ENCODE measurements around the gene CD79B. TPM values are rescaled to one million over a fixed set of nuclear protein-coding genes. Genes with fewer than 3 reads are reported as not detected.

The CD79B gene
- total and polyA plus RNA-seq, 5 experiments from 2014 or later: 14.5 to 42.8 (median 21.9) TPM

- peaks cover 6 to 45% (median 10%) of the 10 kb centered on the region in 4 donors for H3K4me1 Mint-ChIP-seq
- H3K36me3 Mint-ChIP-seq: no peaks in the 10 kb centered on the region
- H3K27me3 Mint-ChIP-seq: peaks cover 0 to 1% (median 0%) of the 10 kb centered on the region in 5 donors
- DNase-seq (no peak), ATAC-seq (no peak)
- peak overlapping the region in 3 of 10 donors; percentile 0 to 43 (median 28) for H3K27ac Mint-ChIP-seq
- no peaks in the 10 kb centered on the region for H3K9me3 Mint-ChIP-seq
- no peak overlapping the region for H3K4me3 Mint-ChIP-seq
- POLR2A ChIA-PET: no interaction called here
Observed at GRCh38 chr17:63939401-63939800, 7.3 kb upstream of the CD79B start.

GRCh38 chr17:63937920-63938319 is 5.8 kb upstream of the CD79B start:
- Mint-ChIP-seq H3K4me3 (no peak overlapping the region), H3K4me1 (peaks cover 10 to 53% (median 11%) of the 10 kb centered on the region in 4 donors), H3K27me3 (no peaks in the 10 kb centered on the region), H3K36me3 (no peaks in the 10 kb centered on the region), H3K27ac (peak overlapping the region in 1 of 10 donors; percentile 66), H3K9me3 (no peaks in the 10 kb centered on the region)
- DNase-seq (no peak), ATAC-seq (no peak)
- POLR2A ChIA-PET: interaction anchor here (0.7 kb wide), 1 partner anchor 13 kb away, joined by 5 read pairs; no protein-coding TSS in a partner anchor

GRCh38 chr17:63937319-63937718 is 5.2 kb upstream of the CD79B start:
- Mint-ChIP-seq H3K4me3 (no peak overlapping the region), H3K27ac (peak overlapping the region in 1 of 10 donors; percentile 66), H3K36me3 (no peaks in the 10 kb centered on the region)

GRCh38 chr17:63934183-63935112 is 2.3 kb upstream of the CD79B start:
- Mint-ChIP-seq H3K9me3 (no peaks in the 10 kb centered on the region), H3K4me3 (peak overlapping the region in 2 of 10 donors; percentile 41 to 45), H3K4me1 (peaks cover 19 to 71% (median 33%) of the 10 kb centered on the region in 4 donors), H3K27me3 (no peaks in the 10 kb centered on the region), H3K36me3 (no peaks in the 10 kb centered on the region), H3K27ac (peak overlapping the region in 3 of 10 donors; percentile 22 to 51 (median 32))
- DNase-seq (no peak), ATAC-seq (no peak)
- POLR2A ChIA-PET: interaction anchor here (1.0 to 6.2 kb wide), 3 partner anchors 12 to 59 kb away, joined by 4 to 47 read pairs (median 5); no protein-coding TSS in a partner anchor

More at GRCh38 chr17:63937319-63937718, 5.2 kb upstream of the CD79B start:
- peaks cover 12 to 57% (median 13%) of the 10 kb centered on the region in 4 donors for H3K4me1 Mint-ChIP-seq
- H3K27me3 Mint-ChIP-seq: no peaks in the 10 kb centered on the region
- ATAC-seq: no peak
- H3K9me3 Mint-ChIP-seq: no peaks in the 10 kb centered on the region
- DNase-seq: no peak
- POLR2A ChIA-PET: interaction anchor here (1.0 kb wide), 1 partner anchor 8 kb away, joined by 3 read pairs; no protein-coding TSS in a partner anchor

- H3K27ac Mint-ChIP-seq: peak overlapping the region in 4 of 10 donors; percentile 22 to 92 (median 32)
- H3K27me3 Mint-ChIP-seq: no peaks in the 10 kb centered on the region
- H3K4me3 Mint-ChIP-seq: peak overlapping the region in 2 of 10 donors; percentile 92 to 93
- peaks cover 19 to 66% (median 30%) of the 10 kb centered on the region in 4 donors for H3K4me1 Mint-ChIP-seq
- no peak for DNase-seq
- POLR2A ChIA-PET: interaction anchor here (1.0 to 6.2 kb wide), 6 partner anchors 10 to 212 kb away, joined by 3 to 47 read pairs (median 4); no protein-coding TSS in a partner anchor
- ATAC-seq: no peak
- H3K36me3 Mint-ChIP-seq: peaks cover 0 to 3% (median 0%) of the 10 kb centered on the region in 3 donors
- no peaks in the 10 kb centered on the region for H3K9me3 Mint-ChIP-seq
Observed at GRCh38 chr17:63933598-63933997, 1.5 kb upstream of the CD79B start.

GRCh38 chr17:63932721-63933120 is 590 bp upstream of the CD79B start:
- ATAC-seq (no peak), DNase-seq (no peak)
- Mint-ChIP-seq H3K36me3 (peaks cover 0 to 3% (median 0%) of the 10 kb centered on the region in 3 donors), H3K9me3 (no peaks in the 10 kb centered on the region), H3K27ac (peak overlapping the region in 9 of 10 donors; percentile 69 to 94 (median 92)), H3K4me1 (peaks cover 15 to 62% (median 29%) of the 10 kb centered on the region in 4 donors), H3K4me3 (peak overlapping the region; percentile 87 to 94 (median 93)), H3K27me3 (no peaks in the 10 kb centered on the region)
- POLR2A ChIA-PET: interaction anchor here (0.6 to 6.2 kb wide), 12 partner anchors 11 to 213 kb away, joined by 3 to 47 read pairs (median 3); partner anchors contain the start of gene ICAM2

GRCh38 chr17:63930951-63931575 is 1.1 kb downstream of the CD79B start:
- peaks cover 15 to 56% (median 29%) of the 10 kb centered on the region in 4 donors for H3K4me1 Mint-ChIP-seq
- DNase-seq (peak in 9 of 10 donors; percentile 28 to 79 (median 51)), ATAC-seq (peak; percentile 76 to 78)
- peaks cover 0 to 3% (median 0%) of the 10 kb centered on the region in 3 donors for H3K36me3 Mint-ChIP-seq
- H3K27ac Mint-ChIP-seq: peak overlapping the region; percentile 53 to 94 (median 92)
- POLR2A ChIA-PET: interaction anchor here (0.6 to 6.2 kb wide), 10 partner anchors 11 to 576 kb away, joined by 3 to 47 read pairs (median 4); partner anchors contain the start of genes CEP95 and ICAM2
- peak overlapping the region; percentile 87 to 94 (median 93) for H3K4me3 Mint-ChIP-seq
- H3K27me3 Mint-ChIP-seq: no peaks in the 10 kb centered on the region
- no peaks in the 10 kb centered on the region for H3K9me3 Mint-ChIP-seq

GRCh38 chr17:63929860-63930766 is 2.0 kb downstream of the CD79B start:
- POLR2A ChIA-PET: interaction anchor here (1.3 to 6.2 kb wide), 2 partner anchors 16 to 104 kb away, joined by 3 to 47 read pairs; no protein-coding TSS in a partner anchor
- Mint-ChIP-seq H3K4me1 (peaks cover 15 to 56% (median 29%) of the 10 kb centered on the region in 4 donors), H3K9me3 (no peaks in the 10 kb centered on the region), H3K27me3 (no peaks in the 10 kb centered on the region), H3K36me3 (peaks cover 0 to 3% (median 0%) of the 10 kb centered on the region in 3 donors), H3K4me3 (peak overlapping the region in 8 of 10 donors; percentile 87 to 94 (median 93)), H3K27ac (peak overlapping the region in 7 of 10 donors; percentile 18 to 92 (median 90))
- DNase-seq (no peak), ATAC-seq (no peak)

- ATAC-seq (no peak), DNase-seq (no peak)
- Mint-ChIP-seq H3K4me3 (peak overlapping the region in 4 of 10 donors; percentile 38 to 76 (median 60)), H3K27ac (peak overlapping the region in 2 of 10 donors; percentile 71 to 85), H3K4me1 (peaks cover 15 to 58% (median 29%) of the 10 kb centered on the region in 4 donors), H3K27me3 (no peaks in the 10 kb centered on the region), H3K36me3 (peaks cover 0 to 3% (median 0%) of the 10 kb centered on the region in 3 donors), H3K9me3 (no peaks in the 10 kb centered on the region)
- POLR2A ChIA-PET: interaction anchor here (6.2 kb wide), 1 partner anchor 17 kb away, joined by 47 read pairs; no protein-coding TSS in a partner anchor
Observed at GRCh38 chr17:63928966-63929695, 3.0 kb downstream of the CD79B start.

- Mint-ChIP-seq H3K36me3 (peaks cover 0 to 3% (median 0%) of the 10 kb centered on the region in 3 donors), H3K27ac (peak overlapping the region in 4 of 10 donors; percentile 8 to 72 (median 28)), H3K27me3 (no peaks in the 10 kb centered on the region), H3K4me1 (peaks cover 14 to 54% (median 28%) of the 10 kb centered on the region in 4 donors), H3K4me3 (peak overlapping the region in 1 of 10 donors; percentile 76), H3K9me3 (no peaks in the 10 kb centered on the region)
- DNase-seq (no peak), ATAC-seq (no peak)
- POLR2A ChIA-PET: interaction anchor here (6.2 kb wide), 1 partner anchor 18 kb away, joined by 47 read pairs; no protein-coding TSS in a partner anchor
Observed at GRCh38 chr17:63928172-63928666, 3.9 kb downstream of the CD79B start.
